HG02938 (cell line): ENCODE results near the gene KRTAP4-11.
"Not testable (repeated sequence)": the region's sequence is repeated elsewhere in the genome, so short reads cannot be mapped to it uniquely, and the experiment has no call there.

Experiments used
- ATAC-seq: cut with Tn5 transposase; IDR thresholded peaks from one replicate; pipeline ENCODE4 v1.9.1; 2021; ENCODE audit warnings: mild to moderate bottlenecking, moderate library complexity; ENCODE audit not compliant: unreplicated experiment

KRTAP4-11 gene

GRCh38 chr17:41117846-41118386 is at the start of gene KRTAP4-11:
Gene KRTAP4-11 (minus strand): TSS chr17:41118373. CDS start chr17:41118315, 58 bp downstream.
- not testable (repeated sequence) for ATAC-seq

- ATAC-seq: no peak
These were observed 49.4 kb upstream of the KRTAP4-11 start for GRCh38 chr17:41167561-41167960.

- no peak for ATAC-seq
These were observed 45.7 kb upstream of the KRTAP4-11 start for GRCh38 chr17:41163828-41164227.

- no peak for ATAC-seq
These were observed 42.5 kb upstream of the KRTAP4-11 start, which contains the start of gene KRTAP4-4 for GRCh38 chr17:41160648-41161047. Gene KRTAP4-4 (minus strand): TSS chr17:41160748. CDS start chr17:41160691, 57 bp downstream.

- ATAC-seq: not testable (repeated sequence)
These were observed 42.0 kb upstream of the KRTAP4-11 start for GRCh38 chr17:41160190-41160589.

- ATAC-seq: no peak
These were observed 35.7 kb upstream of the KRTAP4-11 start for GRCh38 chr17:41153856-41154255.

- no peak for ATAC-seq
These were observed 33.4 kb upstream of the KRTAP4-11 start for GRCh38 chr17:41151525-41151924.

- ATAC-seq: no peak
These were observed 31.9 kb upstream of the KRTAP4-11 start for GRCh38 chr17:41150026-41150425.

GRCh38 chr17:41149652-41149985 is 31.4 kb upstream of the KRTAP4-11 start, which contains the start of gene KRTAP4-5:
Gene KRTAP4-5 (minus strand): TSS chr17:41149825. CDS start chr17:41149767, 58 bp downstream.
- no peak for ATAC-seq

GRCh38 chr17:41148971-41149651 is 30.9 kb upstream of the KRTAP4-11 start:
- not testable (repeated sequence) for ATAC-seq

GRCh38 chr17:41147531-41148204 is 29.5 kb upstream of the KRTAP4-11 start:
- ATAC-seq: no peak

- no peak for ATAC-seq
These were observed 27.1 kb upstream of the KRTAP4-11 start for GRCh38 chr17:41145261-41145660.

- ATAC-seq: no peak
These were observed 26.7 kb upstream of the KRTAP4-11 start for GRCh38 chr17:41144846-41145245.

- no peak for ATAC-seq
These were observed 23.2 kb upstream of the KRTAP4-11 start for GRCh38 chr17:41141361-41141760.

- no peak for ATAC-seq
These were observed 22.4 kb upstream of the KRTAP4-11 start, which contains the start of gene KRTAP4-6 for GRCh38 chr17:41140360-41141131. Gene KRTAP4-6 (minus strand): TSS chr17:41140544. CDS start chr17:41140487, 57 bp downstream.

- not testable (repeated sequence) for ATAC-seq
These were observed 21.7 kb upstream of the KRTAP4-11 start for GRCh38 chr17:41139865-41140264.

GRCh38 chr17:41133880-41134735 is 15.9 kb upstream of the KRTAP4-11 start:
- no peak for ATAC-seq

GRCh38 chr17:41131979-41132378 is 13.8 kb upstream of the KRTAP4-11 start:
- ATAC-seq: no peak

- ATAC-seq: no peak
These were observed 9.2 kb upstream of the KRTAP4-11 start for GRCh38 chr17:41127371-41127770.

GRCh38 chr17:41126412-41126811 is 8.2 kb upstream of the KRTAP4-11 start:
- ATAC-seq: no peak
